GM19452 (cell line): ENCODE data around the gene RANBP2.
"Not testable (repeated sequence)": the region's sequence is repeated elsewhere in the genome, so short reads cannot be mapped to it uniquely, and the experiment has no call there.

Experiments
- ATAC-seq: cut with Tn5 transposase; IDR thresholded peaks from one replicate; pipeline ENCODE4 v1.9.1; 2021; ENCODE audit not compliant: unreplicated experiment

The RANBP2 gene

DNA sequence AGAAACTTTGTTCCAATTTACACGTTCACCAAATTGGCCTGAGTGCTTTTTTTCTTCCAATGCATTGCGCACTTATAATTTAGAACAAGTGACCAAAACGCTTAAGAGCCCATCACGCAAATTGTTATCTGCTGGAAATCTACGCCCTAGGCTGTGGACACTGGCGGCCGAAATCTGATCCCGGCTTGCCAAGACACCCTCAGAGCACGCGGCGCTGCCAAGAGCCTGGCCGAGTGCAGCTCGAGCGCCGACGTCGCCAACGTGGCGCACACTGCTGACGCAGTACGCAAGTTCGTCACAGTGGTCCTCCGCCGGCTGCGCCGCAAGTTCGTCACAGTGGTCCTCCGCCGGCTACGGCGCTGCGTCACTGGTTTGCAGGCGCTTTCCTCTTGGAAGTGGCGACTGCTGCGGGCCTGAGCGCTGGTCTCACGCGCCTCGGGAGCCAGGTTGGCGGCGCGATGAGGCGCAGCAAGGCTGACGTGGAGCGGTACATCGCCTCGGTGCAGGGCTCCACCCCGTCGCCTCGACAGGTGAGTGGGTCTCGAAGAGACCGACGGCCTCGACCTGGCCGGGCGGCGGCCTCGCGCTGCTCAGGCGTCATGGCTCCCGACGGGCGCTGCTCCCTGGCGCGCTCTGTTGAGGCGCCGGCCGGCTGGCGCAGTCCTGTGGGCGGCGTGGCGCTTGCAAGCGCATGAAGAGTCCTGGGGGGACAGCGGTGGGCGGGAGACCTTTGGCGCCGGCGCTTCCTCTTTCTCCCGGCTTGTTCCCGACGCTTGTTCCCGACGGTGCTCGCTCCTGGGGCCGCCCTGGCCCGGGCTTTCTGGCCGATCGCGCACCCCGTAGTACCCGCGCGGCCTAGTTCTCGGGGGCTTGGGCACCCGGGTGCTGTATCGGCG, at the start of gene RANBP2:
Gene RANBP2, plus strand, starts transcription at position 334 of the 896 bp plus-strand sequence. Its CDS starts 125 bp downstream, at position 459.
- peak; percentile 99 for ATAC-seq

DNA sequence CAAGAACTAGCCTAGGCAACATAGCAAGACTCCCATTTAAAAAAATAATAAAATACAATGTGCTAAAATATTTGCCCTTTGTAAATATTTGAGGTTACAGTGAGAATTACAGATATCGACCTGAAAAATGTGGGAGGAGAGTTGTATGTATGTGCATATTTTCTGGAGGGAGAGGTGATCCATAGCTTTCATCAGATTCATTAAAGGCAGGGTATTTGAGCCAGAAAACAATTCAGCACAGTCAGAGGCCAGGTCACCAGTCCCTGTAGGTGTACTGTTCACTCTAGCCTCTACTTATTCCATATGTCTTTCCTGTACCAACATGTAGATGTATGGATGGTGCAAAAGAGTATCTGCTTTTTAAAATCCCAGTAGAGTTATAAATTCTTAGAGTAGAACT, 49.0 kb upstream of the RANBP2 start:
- ATAC-seq = not testable (repeated sequence)

- not testable (repeated sequence) for ATAC-seq
Measured at GRCh38 chr2:108672200-108672805, 47.0 kb upstream of the RANBP2 start.

DNA sequence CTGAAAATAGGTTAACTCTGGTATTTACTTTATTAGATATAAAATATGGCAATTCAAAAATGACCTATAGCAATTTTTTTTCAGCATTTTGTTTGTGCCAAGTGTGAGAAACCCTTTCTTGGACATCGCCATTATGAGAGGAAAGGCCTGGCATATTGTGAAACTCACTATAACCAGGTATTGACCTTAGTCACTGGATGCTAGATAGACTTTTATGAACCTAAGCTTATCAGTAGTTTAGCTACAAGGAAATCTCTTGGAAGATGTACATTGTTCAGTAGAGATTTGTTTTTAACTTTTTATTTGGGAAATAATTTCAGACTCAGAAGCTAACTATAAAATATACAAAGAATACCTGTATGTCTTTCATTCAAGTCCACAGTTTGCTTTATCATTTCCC, 42.8 kb upstream of the RANBP2 start:
- not testable (repeated sequence) for ATAC-seq

DNA sequence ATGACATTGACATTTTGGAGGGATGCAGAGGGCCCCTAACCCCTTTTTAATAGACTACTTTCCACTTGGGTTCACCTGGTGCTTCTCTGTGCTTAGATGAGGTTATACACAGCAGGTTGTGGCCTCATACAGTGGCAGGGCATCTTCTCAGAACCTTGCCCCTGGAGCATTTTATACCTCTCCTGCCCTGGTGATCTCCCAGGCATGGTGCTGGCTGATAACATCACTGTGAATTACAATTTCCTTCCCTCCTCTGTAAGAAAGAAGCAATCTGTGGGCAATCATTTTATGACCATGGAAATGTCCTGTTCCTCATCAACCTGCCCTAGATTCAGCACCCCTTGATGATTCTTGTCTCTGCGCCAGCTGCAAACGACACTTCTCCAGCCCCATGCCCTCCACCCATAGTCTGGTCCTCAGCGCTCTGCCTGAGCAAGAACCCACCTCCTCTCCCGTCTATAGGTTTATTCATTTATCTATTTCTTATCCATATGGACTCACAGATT, 42.0 kb upstream of the RANBP2 start:
- ATAC-seq = not testable (repeated sequence)

- not testable (repeated sequence) for ATAC-seq
Measured at GRCh38 chr2:108678198-108678651, 41.1 kb upstream of the RANBP2 start.

DNA sequence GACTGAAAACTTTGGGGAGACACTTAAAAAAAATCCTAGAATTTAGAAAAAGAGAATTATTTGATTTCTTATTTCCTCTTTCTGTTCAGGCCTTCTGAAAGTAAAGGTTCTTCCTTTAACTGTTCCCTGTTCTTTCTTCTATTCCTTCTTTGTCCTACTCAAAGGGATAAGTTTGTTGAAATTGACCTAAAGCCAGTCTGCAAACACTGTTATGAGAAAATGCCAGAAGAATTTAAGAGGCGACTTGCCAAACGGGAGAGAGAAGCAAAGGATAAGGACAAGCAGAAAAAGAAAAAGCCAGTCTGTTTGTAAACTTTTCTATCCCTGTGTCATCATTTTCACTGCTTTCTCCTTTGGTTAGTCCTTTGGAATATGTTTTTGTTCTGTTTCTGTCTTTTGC, 38.5 kb upstream of the RANBP2 start:
- not testable (repeated sequence) for ATAC-seq

DNA sequence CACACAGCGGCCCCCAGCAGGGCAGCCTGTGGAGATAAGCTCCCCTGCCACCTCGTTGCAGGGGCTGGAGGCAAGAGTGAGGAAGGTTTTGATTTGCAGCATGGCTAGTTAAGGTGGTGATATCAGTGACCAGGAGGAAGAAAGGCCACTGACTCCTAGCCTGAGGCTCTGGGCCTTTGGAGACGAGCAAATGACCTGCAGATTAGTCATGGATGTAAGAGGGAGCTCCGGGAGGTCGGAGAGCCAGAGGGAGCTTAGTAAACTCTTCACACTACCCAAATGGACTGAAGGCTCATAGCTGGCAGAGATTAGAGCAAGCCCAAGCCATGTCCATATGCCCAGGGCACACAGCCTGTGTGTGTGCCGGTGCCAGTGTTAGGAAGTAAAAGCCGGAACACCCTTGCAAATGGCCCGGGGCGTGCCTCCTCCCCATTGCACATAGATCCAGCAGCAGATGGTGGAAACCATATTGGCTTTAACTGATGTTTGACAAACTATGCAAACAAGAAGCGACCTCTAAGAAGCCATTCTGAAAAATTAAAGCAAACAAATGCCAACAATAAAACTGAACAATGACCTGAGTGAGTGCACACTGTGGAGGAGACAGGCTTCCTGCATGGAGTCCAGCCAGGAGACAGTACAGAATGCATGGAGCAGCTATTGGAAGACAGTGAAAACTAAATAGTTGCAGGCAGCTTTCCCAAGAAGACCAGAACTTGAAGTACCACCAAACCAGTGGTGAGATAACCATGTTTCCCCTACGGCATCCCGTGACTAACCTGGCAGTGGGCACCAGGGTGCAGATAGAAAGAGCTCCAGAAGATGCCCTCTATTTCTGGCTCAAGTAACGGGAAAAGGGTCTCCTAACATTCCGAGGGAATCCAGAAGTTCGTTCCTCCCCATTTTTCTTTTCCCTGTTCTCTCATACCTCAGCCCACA, 30.2 kb upstream of the RANBP2 start:
- ATAC-seq = not testable (repeated sequence)

GRCh38 chr2:108690001-108690400, 29.3 kb upstream of the RANBP2 start:
- peak; percentile 89 for ATAC-seq

DNA sequence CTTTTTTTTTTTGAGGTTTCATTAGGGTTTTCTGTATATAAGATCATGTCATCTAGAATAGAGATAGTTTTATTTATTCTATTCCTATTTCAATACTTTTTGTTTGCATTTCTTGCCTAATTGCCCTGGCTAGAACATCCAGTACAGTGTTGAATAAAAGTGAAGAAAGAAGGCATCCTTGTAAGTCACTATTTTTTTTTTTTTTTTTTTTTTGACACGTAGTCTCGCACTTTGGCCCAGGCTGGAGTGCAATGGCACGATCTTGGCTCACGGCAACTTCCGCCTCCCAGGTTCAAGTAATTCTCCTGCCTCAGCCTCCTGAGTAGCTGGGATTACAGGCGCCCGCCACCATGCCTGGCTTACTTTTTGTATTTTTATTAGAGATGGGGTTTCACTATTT, 27.8 kb upstream of the RANBP2 start:
- ATAC-seq = no peak

DNA sequence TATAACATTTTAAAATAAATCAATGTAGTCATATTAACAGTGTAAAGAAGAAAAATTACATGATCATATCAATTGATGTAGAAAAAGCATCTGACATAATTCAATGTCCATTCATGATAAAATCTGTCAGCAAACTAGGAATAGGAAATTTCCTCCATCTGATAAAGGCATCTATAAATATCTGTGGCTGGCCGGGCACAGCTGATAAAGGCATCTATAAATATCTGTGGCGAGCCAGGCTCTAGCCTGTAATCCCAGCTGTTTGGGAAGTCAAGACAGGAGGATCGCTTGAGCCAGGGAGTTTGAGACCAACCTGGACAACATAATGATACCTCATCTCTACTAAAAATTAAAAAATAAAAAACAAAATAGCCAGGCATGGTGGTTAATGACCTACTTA, 18.1 kb upstream of the RANBP2 start:
- no peak for ATAC-seq

DNA sequence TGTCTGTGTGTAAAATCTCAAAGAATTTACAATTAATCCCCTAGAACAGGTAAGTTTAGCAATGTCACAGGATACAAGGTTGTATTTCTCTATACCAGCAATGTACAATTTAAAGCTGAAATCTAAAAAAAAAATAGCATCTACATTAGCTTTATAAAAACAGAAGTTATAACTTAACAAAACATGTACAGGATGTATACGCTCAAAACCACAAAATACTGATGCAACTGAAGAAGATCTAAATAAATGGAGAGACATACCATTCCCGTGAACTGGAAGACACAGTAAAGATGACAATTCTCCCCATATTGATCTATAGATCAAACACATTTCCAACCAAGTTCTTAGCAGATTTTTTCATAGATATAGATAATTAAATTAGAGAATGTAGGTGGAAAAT, 17.5 kb upstream of the RANBP2 start:
- no peak for ATAC-seq

DNA sequence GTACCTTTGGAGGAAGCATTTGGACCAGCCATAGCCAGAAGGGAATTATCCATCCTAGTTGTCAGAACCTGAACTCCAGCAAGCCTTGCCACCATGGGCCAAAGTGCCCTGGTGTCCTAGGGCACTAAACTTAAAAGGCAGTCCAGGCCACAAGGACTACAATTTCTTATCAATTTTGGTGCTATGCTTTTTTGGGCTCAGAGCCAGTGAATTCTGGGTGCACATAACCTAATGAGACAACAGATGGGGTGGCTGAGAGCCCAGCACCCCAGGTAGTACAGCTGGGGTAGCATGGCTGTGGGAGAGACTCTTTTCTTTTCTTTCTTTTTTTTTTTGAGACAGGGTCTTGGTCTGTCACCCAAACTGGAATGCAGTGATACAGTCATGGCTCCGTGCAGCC, 14.4 kb upstream of the RANBP2 start:
- no peak for ATAC-seq

GRCh38 chr2:108707300-108707699, 12.0 kb upstream of the RANBP2 start:
- ATAC-seq = no peak

GRCh38 chr2:108716971-108717370, 2.3 kb upstream of the RANBP2 start:
- ATAC-seq = not testable (repeated sequence)

DNA sequence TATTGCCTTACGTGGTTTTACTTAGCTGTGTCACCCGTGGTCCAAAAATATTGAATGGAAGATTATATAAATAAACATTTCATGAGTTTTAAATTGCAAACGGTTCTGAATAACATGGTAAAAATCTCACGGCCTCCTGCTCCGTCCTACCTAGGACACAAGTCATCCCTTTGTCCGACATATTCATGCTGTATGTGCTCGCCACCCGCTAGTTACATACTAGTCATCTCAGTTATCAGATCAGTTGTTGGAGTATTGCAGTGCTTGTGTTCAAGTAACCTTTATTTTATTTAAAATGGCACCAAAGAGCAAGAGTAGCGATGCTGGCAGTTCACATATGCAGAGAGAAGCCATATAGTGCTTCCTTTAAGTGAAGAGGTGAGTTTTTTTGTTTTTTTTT, 6.8 kb downstream of the RANBP2 start:
- ATAC-seq = not testable (repeated sequence)

DNA sequence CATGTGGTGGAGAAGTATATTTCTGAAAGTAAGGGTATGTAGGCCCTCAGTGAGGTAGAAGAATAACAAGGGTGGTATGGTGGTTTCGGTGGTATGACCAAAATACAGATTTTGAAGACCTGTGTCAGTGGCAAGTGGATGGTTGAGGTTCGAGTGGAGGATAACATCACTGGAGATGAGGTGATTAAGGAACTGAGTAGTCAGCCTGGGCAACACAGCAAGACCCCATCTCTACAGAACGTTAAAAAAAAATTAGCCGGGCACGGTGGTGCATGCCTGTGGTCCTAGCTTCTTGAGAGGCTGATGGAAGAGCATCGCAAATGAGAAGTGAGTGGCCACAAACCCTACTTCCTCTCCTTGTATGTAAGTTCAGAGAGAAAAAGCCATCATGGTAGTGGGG, 15.4 kb downstream of the RANBP2 start:
- not testable (repeated sequence) for ATAC-seq

- ATAC-seq = not testable (repeated sequence)
Measured at GRCh38 chr2:108757973-108758372, 38.7 kb downstream of the RANBP2 start.

DNA sequence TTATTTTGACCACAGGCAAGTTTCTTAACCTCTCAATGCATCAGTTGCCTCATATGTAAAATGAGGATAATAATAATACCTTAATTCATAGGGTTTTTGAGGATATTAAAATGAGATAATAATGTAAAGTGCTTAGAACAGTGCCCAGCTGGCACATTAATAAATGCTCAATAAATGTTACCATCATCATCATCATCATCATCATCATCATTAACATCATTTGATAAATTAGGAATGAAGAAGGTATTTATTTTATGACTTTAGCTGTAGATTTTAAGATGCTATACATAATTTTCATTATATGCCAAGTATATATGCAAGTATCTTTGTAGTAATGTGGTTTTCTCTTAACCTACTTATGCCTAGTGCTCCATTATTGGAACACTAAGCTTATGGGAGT, 43.3 kb downstream of the RANBP2 start:
- not testable (repeated sequence) for ATAC-seq

- ATAC-seq = not testable (repeated sequence)
Measured at GRCh38 chr2:108766671-108767070, 47.4 kb downstream of the RANBP2 start.

DNA sequence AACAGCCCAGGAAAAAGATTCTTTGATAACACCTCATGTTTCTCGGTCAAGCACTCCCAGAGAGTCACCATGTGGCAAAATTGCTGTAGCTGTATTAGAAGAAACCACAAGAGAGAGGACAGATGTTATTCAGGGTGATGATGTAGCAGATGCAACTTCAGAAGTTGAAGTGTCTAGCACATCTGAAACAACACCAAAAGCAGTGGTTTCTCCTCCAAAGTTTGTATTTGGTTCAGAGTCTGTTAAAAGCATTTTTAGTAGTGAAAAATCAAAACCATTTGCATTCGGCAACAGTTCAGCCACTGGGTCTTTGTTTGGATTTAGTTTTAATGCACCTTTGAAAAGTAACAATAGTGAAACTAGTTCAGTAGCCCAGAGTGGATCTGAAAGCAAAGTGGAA, 48.6 kb downstream of the RANBP2 start:
- not testable (repeated sequence) for ATAC-seq
